Upper lobe of right lung (tissue), 1 donor: ENCODE measurements around the gene ACTR1A. TPM values are rescaled to one million over a fixed set of nuclear protein-coding genes. Genes with fewer than 3 reads are reported as not detected.

Experiments used
- ATAC-seq: fragments of 200-7000 bp; cut with Tn5 transposase; one replicate; pipeline ENCODE4 v1.9.1; 2020; ENCODE audit warnings: mild to moderate bottlenecking, moderate library complexity
- DNase-seq: peaks from one replicate; pipeline ENCODE4 v3.0.0-alpha.2; 2020
- H3K27ac ChIP-seq: fragments of 200-600 bp; one replicate; pipeline ENCODE4 v1.8.0; 2022
- H3K27me3 ChIP-seq: fragments of 200-600 bp; one replicate; pipeline ENCODE4 v1.8.0; 2022; ENCODE audit warnings: mild to moderate bottlenecking
- H3K36me3 ChIP-seq: fragments of 200-600 bp; one replicate; pipeline ENCODE4 v1.8.0; 2022
- H3K4me1 ChIP-seq: fragments of 200-600 bp; one replicate; pipeline ENCODE4 v1.8.0; 2022
- H3K4me3 ChIP-seq: fragments of 200-600 bp; one replicate; pipeline ENCODE4 v1.8.0; 2022; ENCODE audit warnings: mild to moderate bottlenecking
- H3K9me3 ChIP-seq: fragments of 200-600 bp; one replicate; pipeline ENCODE4 v1.8.0; 2022
- intact Hi-C: fragments of 100-400 bp; cut with DNase I; formaldehyde crosslinking; loops from one replicate; pipeline ENCODE4 v1.11.0; 2022
- total RNA-seq: library from RNA; stranded (reverse); fragmentation: NEBNext Ultra II Directional; extraction: Animal tissue kit (Norgen Biotek cat#: 25700); gene quantifications from one replicate; pipeline ENCODE4 v1.2.1, GENCODE V29; 2021
- TF ChIP-seq, protein P1 (sequence below): fragments of 200-600 bp; IDR thresholded peaks from one replicate; pipeline ENCODE4 v1.8.0; 2022; ENCODE audit warnings: antibody characterized with exemption
- donor health status: DM: no; HTN: yes; CAD: no; lungs with severe emphysema.

Gene ACTR1A
- total RNA-seq, 1 donor from 2014 or later, result 92.5 TPM

DNA sequence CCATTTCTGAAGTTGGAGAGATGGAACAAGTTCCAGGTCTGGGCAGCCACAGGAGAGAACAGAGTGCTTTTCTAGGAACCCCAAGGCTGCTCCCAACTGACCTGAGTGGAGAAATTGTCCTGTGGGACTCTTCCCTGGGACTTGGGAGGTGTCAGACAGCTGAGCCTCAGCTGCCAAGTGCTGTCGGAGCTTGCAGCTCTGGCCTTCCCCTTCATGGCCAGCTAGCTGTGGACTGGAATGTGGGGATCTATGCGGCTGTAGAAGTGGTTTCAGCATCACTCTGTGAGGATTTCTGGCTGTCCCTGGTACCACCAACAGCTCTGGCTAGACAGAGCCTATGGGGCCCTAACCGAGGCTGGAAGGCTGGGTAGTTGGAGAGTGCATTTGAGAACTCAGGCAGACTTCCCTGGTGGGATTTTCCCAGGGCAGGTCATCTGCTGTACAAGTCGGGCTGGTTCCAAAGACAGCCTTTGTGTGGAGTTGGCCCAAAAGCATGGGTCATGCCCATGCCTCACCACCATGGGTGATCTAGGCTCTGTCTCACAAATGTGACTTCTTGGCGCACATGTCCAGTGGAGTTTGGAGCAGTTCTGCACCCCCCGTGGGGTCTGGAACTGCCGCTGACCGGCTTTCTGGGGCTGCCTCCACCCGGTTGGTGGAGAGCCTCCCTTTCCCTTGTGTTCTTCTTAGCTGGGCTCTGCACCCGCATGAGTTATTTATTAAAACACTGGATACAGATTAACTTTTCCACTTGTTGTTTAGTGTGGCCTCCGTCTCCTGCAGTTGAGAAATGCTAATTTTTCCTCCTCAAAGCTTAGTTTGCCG, 12.2 kb upstream of the ACTR1A start:
- H3K4me3 ChIP-seq, result no peak overlapping the region
- no peaks in the 10 kb centered on the region for H3K9me3 ChIP-seq
- peaks cover 46% of the 10 kb centered on the region for H3K36me3 ChIP-seq
- peaks cover 2% of the 10 kb centered on the region for H3K4me1 ChIP-seq
- no peak overlapping the region for H3K27ac ChIP-seq
- H3K27me3 ChIP-seq, result no peaks in the 10 kb centered on the region
- TF ChIP-seq, protein P1, sequence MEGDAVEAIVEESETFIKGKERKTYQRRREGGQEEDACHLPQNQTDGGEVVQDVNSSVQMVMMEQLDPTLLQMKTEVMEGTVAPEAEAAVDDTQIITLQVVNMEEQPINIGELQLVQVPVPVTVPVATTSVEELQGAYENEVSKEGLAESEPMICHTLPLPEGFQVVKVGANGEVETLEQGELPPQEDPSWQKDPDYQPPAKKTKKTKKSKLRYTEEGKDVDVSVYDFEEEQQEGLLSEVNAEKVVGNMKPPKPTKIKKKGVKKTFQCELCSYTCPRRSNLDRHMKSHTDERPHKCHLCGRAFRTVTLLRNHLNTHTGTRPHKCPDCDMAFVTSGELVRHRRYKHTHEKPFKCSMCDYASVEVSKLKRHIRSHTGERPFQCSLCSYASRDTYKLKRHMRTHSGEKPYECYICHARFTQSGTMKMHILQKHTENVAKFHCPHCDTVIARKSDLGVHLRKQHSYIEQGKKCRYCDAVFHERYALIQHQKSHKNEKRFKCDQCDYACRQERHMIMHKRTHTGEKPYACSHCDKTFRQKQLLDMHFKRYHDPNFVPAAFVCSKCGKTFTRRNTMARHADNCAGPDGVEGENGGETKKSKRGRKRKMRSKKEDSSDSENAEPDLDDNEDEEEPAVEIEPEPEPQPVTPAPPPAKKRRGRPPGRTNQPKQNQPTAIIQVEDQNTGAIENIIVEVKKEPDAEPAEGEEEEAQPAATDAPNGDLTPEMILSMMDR, result no peak
- intact Hi-C loops, result loop anchor here (10.0 kb wide), 1 partner anchor 60 kb away; no protein-coding TSS in a partner anchor
- ATAC-seq, result no peak
- DNase-seq, result no peak

DNA sequence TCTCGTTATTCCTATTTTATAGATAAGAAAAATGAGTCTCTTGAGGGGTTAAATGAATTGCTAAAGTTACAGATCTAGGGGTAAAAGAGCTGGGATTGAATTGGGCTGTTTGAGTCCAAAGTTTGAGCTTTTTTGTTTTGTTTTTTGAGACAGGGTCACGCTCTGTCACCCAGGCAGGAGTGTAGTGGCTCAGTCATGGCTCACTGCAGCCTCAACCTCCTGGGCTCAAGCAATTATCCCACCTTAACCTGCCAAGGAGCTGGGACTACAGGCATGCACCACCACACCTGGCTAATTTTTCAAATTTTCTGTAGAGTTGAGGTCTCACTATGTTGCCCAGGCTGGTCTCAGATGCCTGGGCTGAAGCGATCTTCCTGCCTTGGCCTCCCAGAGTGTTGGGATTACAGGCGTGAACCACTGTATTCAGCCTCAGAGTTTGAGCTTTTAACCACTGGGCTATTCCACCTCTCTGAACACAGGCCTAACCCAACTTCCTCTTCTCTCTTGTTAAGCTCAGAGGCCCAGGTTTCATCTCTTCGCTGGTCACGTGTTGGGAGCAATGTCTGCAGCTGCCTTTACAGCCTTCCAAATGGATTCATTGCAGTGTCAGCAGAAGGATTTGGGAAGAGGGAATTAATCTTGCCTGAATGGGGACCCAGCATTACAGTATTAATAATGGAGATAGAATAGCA, 9.2 kb upstream of the ACTR1A start:
- TF ChIP-seq, protein P1, result no peak
- Histone ChIP-seq H3K4me1 (peaks cover 29% of the 10 kb centered on the region), H3K27ac (no peak overlapping the region), H3K9me3 (no peaks in the 10 kb centered on the region), H3K36me3 (peaks cover 52% of the 10 kb centered on the region), H3K27me3 (no peaks in the 10 kb centered on the region), H3K4me3 (no peak overlapping the region)
- ATAC-seq (peak; percentile 71), DNase-seq (no peak)
- intact Hi-C loops, result loop anchor here (10.0 kb wide), 1 partner anchor 63 kb away; no protein-coding TSS in a partner anchor

- intact Hi-C loops, result no loop called here
- Histone ChIP-seq H3K4me3 (no peak overlapping the region), H3K9me3 (no peaks in the 10 kb centered on the region), H3K36me3 (peaks cover 45% of the 10 kb centered on the region), H3K27ac (no peak overlapping the region), H3K4me1 (peaks cover 44% of the 10 kb centered on the region), H3K27me3 (no peaks in the 10 kb centered on the region)
- no peak for DNase-seq
- peak; percentile 46 for ATAC-seq
- TF ChIP-seq, protein P1, result no peak
These were observed 6.9 kb upstream of the ACTR1A start for GRCh38 chr10:102509387-102509786.

- DNase-seq, result no peak
- intact Hi-C loops, result no loop called here
- TF ChIP-seq, protein P1, result no peak
- peaks cover 42% of the 10 kb centered on the region for H3K36me3 ChIP-seq
- no peaks in the 10 kb centered on the region for H3K9me3 ChIP-seq
- H3K4me3 ChIP-seq, result no peak overlapping the region
- no peak for ATAC-seq
- H3K4me1 ChIP-seq, result peaks cover 44% of the 10 kb centered on the region
- H3K27me3 ChIP-seq, result no peaks in the 10 kb centered on the region
- H3K27ac ChIP-seq, result no peak overlapping the region
These were observed 6.0 kb upstream of the ACTR1A start for GRCh38 chr10:102508506-102508905.

DNA sequence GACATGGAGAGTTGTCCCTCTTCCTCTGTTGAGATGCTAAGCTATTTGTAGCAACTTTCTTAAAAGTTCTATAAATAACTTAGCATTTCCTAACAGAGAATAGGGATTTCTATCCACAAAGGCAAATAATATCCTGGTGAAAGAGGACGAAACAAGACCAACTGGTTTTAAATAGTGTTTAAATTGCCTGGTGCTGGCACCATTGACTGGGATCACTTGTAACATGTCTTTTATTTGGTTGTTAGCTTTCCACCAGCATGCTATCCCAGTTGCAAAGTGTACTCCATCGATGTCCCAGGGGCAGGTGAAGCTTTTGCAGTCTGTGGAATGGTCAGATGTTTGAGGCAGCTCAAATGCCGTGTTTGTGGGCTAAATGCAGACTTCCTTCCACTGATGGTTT, 5.0 kb upstream of the ACTR1A start:
- TF ChIP-seq, protein P1, result no peak
- peaks cover 32% of the 10 kb centered on the region for H3K36me3 ChIP-seq
- intact Hi-C loops, result no loop called here
- ATAC-seq (no peak), DNase-seq (no peak)
- H3K4me3 ChIP-seq, result no peak overlapping the region
- no peak overlapping the region for H3K27ac ChIP-seq
- no peaks in the 10 kb centered on the region for H3K27me3 ChIP-seq
- peaks cover 44% of the 10 kb centered on the region for H3K4me1 ChIP-seq
- H3K9me3 ChIP-seq, result no peaks in the 10 kb centered on the region
